ENCODE results near the gene ZNF526.

Gene ZNF526

GRCh38 chr19:42219812-42220750 lies at the start of gene ZNF526:
TSS of gene ZNF526 (plus strand) at chr19:42220312. CDS start at chr19:42224404, 4,092 bp downstream.
- peak; percentile 88 for DNase-seq (ENCODE audit: low read depth)

GRCh38 chr19:42170715-42171114 lies 49.4 kb upstream of the ZNF526 start:
- no peak for DNase-seq (ENCODE audit: low read depth)

- DNase-seq (ENCODE audit: low read depth): no peak
These were observed 47.9 kb upstream of the ZNF526 start for GRCh38 chr19:42172261-42172660.

- no peak for DNase-seq (ENCODE audit: low read depth)
These were observed 46.4 kb upstream of the ZNF526 start for GRCh38 chr19:42173695-42174094.

- no peak for DNase-seq (ENCODE audit: low read depth)
These were observed 45.9 kb upstream of the ZNF526 start for GRCh38 chr19:42174188-42174587.

- DNase-seq (ENCODE audit: low read depth): no peak
These were observed 45.0 kb upstream of the ZNF526 start for GRCh38 chr19:42174958-42175734.

- no peak for DNase-seq (ENCODE audit: low read depth)
These were observed 44.0 kb upstream of the ZNF526 start for GRCh38 chr19:42175952-42176648.

GRCh38 chr19:42176649-42176989 lies 43.5 kb upstream of the ZNF526 start:
- DNase-seq (ENCODE audit: low read depth): no peak

GRCh38 chr19:42176990-42177685 lies 43.0 kb upstream of the ZNF526 start:
- peak; percentile 6 for DNase-seq (ENCODE audit: low read depth)

GRCh38 chr19:42177686-42178019 lies 42.5 kb upstream of the ZNF526 start:
- no peak for DNase-seq (ENCODE audit: low read depth)

- no peak for DNase-seq (ENCODE audit: low read depth)
These were observed 41.1 kb upstream of the ZNF526 start for GRCh38 chr19:42178791-42179674.

- DNase-seq (ENCODE audit: low read depth): peak; percentile 49
These were observed 35.7 kb upstream of the ZNF526 start for GRCh38 chr19:42184401-42184861.

- no peak for DNase-seq (ENCODE audit: low read depth)
These were observed 34.8 kb upstream of the ZNF526 start for GRCh38 chr19:42185277-42185676.

- no peak for DNase-seq (ENCODE audit: low read depth)
These were observed 31.4 kb upstream of the ZNF526 start for GRCh38 chr19:42188665-42189064.

- no peak for DNase-seq (ENCODE audit: low read depth)
These were observed 31.0 kb upstream of the ZNF526 start for GRCh38 chr19:42189133-42189532.

- no peak for DNase-seq (ENCODE audit: low read depth)
These were observed 28.8 kb upstream of the ZNF526 start for GRCh38 chr19:42191330-42191729.

GRCh38 chr19:42191855-42192254 lies 28.3 kb upstream of the ZNF526 start:
- peak; percentile 17 for DNase-seq (ENCODE audit: low read depth)

GRCh38 chr19:42193294-42193693 lies 26.8 kb upstream of the ZNF526 start:
- no peak for DNase-seq (ENCODE audit: low read depth)

- DNase-seq (ENCODE audit: low read depth): no peak
These were observed 26.4 kb upstream of the ZNF526 start for GRCh38 chr19:42193706-42194105.

- no peak for DNase-seq (ENCODE audit: low read depth)
These were observed 23.8 kb upstream of the ZNF526 start for GRCh38 chr19:42196011-42197001.

Measured in non-pigmented ciliary epithelial cell (primary cell).